LNCaP clone FGC (cell line): ENCODE results near the gene KLB.

Experiments used
- DNase-seq: peaks from one replicate; pipeline ENCODE4 v3.0.0-alpha.2; 2011; ENCODE audit warnings: low read depth
- H3K4me3 ChIP-seq: 2 replicates; pipeline ENCODE4 v1.5.1; 2011; ENCODE audit warnings: mild to moderate bottlenecking, low read depth, low read length, control low read depth
- TF ChIP-seq, protein P1 (sequence below): IDR thresholded peaks from 2 replicates; pipeline ENCODE4 v1.5.1; 2012; ENCODE audit warnings: mild to moderate bottlenecking; ENCODE audit not compliant: control insufficient read depth, insufficient read depth; ENCODE audit errors: extremely low read depth

The KLB gene

DNA sequence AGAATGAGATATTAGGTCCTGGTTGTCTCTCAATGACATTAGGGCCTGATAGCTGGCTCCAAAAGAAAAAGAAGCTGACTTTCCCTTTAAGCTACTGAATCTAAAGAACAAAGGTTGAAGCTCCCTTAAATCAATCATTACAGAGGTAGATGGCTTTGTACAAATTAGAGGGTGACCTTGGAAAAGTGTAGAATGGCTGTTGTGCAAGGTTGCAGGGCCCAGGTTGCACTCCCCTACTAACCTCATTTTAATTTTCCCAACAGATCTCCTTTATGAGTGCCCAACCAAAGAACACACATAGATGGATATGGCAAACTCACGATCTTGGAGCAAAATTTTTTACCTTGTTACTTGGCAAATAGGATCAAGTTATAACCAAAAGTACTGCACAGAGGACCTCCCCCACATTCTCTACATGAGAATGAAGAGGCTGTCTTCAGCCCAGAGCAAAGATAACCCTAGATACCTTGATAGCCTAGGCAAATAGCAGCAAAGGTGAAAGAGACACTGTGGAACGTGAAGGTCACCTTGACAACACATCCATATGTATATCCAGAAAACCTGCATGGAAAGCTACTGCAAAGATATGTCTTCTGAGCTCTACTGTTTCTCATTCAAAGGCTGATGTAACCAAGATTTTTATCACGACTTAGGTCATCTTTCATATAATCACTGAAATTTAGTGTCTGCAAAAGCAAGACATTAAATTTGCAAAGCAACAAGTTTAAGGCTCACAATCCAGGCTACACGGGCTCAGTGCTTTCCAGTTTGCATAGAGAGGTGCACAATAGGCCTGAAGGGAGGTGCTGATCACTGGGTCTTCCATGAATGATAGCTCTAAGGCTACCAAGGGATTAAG lies 23.0 kb downstream of the KLB start:
- TF ChIP-seq, protein P1, sequence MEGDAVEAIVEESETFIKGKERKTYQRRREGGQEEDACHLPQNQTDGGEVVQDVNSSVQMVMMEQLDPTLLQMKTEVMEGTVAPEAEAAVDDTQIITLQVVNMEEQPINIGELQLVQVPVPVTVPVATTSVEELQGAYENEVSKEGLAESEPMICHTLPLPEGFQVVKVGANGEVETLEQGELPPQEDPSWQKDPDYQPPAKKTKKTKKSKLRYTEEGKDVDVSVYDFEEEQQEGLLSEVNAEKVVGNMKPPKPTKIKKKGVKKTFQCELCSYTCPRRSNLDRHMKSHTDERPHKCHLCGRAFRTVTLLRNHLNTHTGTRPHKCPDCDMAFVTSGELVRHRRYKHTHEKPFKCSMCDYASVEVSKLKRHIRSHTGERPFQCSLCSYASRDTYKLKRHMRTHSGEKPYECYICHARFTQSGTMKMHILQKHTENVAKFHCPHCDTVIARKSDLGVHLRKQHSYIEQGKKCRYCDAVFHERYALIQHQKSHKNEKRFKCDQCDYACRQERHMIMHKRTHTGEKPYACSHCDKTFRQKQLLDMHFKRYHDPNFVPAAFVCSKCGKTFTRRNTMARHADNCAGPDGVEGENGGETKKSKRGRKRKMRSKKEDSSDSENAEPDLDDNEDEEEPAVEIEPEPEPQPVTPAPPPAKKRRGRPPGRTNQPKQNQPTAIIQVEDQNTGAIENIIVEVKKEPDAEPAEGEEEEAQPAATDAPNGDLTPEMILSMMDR: no peak
- H3K4me3 ChIP-seq: no peak overlapping the region
- no peak for DNase-seq

DNA sequence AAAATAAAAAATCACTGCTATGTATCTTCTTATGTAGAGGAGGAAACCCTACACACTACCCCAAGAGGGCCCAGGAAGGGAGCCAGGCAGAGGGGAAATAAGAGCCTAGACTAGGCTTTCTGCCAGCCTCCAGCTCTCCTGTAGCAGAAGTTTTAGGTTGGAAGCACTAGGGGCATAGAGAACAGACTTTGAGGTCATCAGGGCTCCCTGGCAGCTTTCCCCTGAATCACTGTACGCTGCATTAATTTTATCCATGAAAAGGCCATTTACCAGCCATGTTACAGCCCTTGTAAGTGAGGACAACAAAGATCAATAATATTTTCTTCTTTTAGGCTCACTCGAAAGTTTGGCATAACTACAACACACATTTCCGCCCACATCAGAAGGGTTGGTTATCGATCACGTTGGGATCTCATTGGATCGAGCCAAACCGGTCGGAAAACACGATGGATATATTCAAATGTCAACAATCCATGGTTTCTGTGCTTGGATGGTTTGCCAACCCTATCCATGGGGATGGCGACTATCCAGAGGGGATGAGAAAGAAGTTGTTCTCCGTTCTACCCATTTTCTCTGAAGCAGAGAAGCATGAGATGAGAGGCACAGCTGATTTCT lies 27.3 kb downstream of the KLB start:
- TF ChIP-seq, protein P1: no peak
- DNase-seq: no peak

GRCh38 chr4:39435659-39436563 lies 29.2 kb downstream of the KLB start:
- DNase-seq: no peak
- TF ChIP-seq, protein P1: peak; percentile 51

More for the DNA sequence above, 27.3 kb downstream of the KLB start:
- H3K4me3 ChIP-seq: no peak overlapping the region

DNA sequence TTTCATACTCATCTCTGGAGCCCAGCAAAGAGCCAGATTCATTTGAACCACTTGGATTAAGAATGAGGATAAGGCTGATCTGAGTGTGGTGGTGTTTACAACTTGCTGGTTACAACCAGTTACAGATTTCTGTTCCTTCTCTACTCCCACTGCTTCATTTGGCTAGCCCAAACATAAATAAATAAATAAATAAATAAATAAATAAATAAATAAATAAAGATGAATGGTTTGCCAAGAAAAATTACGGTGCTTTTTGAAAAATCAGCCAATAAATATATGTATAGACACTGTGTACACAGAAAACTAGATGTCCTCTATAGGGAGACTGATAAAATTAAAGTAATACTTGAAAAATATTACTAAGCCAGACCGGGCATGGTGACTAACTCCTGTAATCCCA lies 34.9 kb downstream of the KLB start:
- H3K4me3 ChIP-seq: no peak overlapping the region
- TF ChIP-seq, protein P1: no peak
- no peak for DNase-seq

More at GRCh38 chr4:39435659-39436563, 29.2 kb downstream of the KLB start:
- H3K4me3 ChIP-seq: no peak overlapping the region

DNA sequence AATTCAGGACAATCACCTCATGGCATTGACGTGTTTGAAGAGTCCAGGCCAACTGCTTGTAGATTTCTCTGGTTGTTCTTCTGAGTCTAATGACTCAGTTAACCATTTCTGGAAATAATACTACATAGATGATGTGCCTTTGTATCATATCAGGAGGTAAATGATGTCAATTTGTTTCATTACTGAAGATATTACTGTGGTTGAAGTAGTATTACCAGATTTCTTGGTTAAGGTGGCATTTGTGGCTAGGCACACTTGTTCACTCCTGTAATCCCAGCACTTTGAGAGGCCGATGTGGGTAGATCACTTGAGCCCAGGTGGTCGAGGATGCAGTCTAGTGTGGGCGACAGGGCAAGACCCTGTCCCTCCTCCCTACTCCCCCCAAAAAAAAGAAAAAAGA lies 36.3 kb downstream of the KLB start:
- no peak for DNase-seq
- TF ChIP-seq, protein P1: no peak
- no peak overlapping the region for H3K4me3 ChIP-seq

GRCh38 chr4:39446483-39446841 lies 39.7 kb downstream of the KLB start:
- peak overlapping the region; percentile 54 for H3K4me3 ChIP-seq
- TF ChIP-seq, protein P1: no peak
- DNase-seq: no peak
